Measurements from ENCODE around the gene KATNAL1. TPM values are rescaled to one million over a fixed set of nuclear protein-coding genes. Genes with fewer than 3 reads are reported as not detected.

KATNAL1 gene
- total RNA-seq, 4 donors from 2014 or later: 4.4 to 9.8 (median 6.7) TPM

DNA sequence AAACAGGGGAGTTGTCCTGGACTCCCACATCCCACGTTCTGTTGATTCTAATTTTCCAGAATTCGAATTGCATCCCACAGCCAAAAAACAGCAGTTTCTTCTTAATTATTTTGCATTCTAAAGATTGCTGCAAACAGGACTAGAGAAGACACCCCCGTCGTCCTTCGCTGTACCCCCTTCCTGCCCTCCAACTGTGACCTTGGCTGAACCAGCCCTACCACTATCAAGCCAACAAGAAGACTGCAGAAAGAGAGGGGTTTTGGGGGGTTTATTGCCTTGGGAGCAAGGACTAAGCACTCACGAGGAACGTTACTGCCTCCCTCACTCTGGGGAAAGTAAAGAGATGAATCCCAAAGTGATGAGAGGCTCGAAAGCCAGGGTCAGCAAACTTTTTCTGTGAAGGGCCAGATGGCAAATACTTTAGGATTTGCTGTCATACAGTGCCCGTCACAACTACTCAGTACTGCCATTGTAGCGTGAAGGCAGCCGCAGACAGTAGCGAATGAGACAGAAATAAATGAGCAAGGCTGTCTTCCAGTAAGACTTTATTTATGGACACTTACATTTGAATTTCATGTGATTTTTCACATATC is 32.5 kb upstream of the KATNAL1 start:
- Histone ChIP-seq H3K4me3 (no peak overlapping the region), H3K4me1 (peaks cover 4 to 32% (median 18%) of the 10 kb centered on the region in 4 donors), H3K9me3 (no peaks in the 10 kb centered on the region), H3K27me3 (no peaks in the 10 kb centered on the region), H3K36me3 (no peaks in the 10 kb centered on the region), H3K27ac (peak overlapping the region; percentile 62 to 84 (median 72))
- intact Hi-C loops (cut with DNase I; ENCODE audit: low total_unique reads): no loop called here
- no peak for DNase-seq
- no peak for TF ChIP-seq EP300 (IDR thresholded peaks at IDR 0.05; ENCODE audit: low read depth)
- TF ChIP-seq POLR2A (IDR thresholded peaks at IDR 0.05): no peak
- no peak for TF ChIP-seq POLR2AphosphoS5 (IDR thresholded peaks at IDR 0.05)
- TF ChIP-seq, protein P1, sequence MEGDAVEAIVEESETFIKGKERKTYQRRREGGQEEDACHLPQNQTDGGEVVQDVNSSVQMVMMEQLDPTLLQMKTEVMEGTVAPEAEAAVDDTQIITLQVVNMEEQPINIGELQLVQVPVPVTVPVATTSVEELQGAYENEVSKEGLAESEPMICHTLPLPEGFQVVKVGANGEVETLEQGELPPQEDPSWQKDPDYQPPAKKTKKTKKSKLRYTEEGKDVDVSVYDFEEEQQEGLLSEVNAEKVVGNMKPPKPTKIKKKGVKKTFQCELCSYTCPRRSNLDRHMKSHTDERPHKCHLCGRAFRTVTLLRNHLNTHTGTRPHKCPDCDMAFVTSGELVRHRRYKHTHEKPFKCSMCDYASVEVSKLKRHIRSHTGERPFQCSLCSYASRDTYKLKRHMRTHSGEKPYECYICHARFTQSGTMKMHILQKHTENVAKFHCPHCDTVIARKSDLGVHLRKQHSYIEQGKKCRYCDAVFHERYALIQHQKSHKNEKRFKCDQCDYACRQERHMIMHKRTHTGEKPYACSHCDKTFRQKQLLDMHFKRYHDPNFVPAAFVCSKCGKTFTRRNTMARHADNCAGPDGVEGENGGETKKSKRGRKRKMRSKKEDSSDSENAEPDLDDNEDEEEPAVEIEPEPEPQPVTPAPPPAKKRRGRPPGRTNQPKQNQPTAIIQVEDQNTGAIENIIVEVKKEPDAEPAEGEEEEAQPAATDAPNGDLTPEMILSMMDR (IDR thresholded peaks at IDR 0.05): no peak
- in situ Hi-C loops (cut with MboI; ENCODE audit: low pct_ligation_motif_present in 1 of 4, low pct_unique_long_range_greater_than_20kb in 1 of 4, low sequenced_read_pairs in 3 of 4): loop anchor here in 1 of 4 donors (25.0 kb wide), 1 partner anchor 203 kb away; no protein-coding TSS in a partner anchor
- 82 to 88% methylated on average over 7 to 12 of the region's 12 CpGs for WGBS, 2 donors (ENCODE audit: low coverage in 1 of 2)

DNA sequence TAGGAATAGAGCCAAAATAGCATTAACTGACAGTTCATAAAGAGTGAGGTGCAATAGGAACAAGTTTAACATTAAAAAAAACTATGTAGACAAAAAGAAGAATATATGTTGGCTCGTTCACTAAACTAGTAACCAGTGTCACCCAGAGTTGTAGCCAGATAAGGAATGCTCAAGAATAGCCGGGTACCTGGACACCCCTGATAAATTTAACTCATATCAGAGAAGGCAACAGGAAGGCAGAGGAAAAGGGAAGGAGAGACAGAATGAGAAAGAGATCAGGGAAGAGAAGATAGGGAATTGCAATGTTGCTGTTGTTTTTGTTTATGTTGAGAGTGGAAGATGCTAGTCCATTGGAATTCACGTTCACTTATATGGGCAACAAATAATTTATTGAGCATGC is 31.6 kb upstream of the KATNAL1 start:
- intact Hi-C loops (cut with DNase I; ENCODE audit: low total_unique reads): no loop called here
- H3K27ac ChIP-seq: peak overlapping the region in 2 of 4 donors; percentile 77 to 84
- peaks cover 4 to 32% (median 18%) of the 10 kb centered on the region in 4 donors for H3K4me1 ChIP-seq
- WGBS, 2 donors (ENCODE audit: low coverage in 1 of 2): 93 to 100% methylated on average over 3 of the region's 3 CpGs
- no peaks in the 10 kb centered on the region for H3K36me3 ChIP-seq
- H3K9me3 ChIP-seq: no peaks in the 10 kb centered on the region
- no peak overlapping the region for H3K4me3 ChIP-seq
- no peak for DNase-seq
- in situ Hi-C loops (cut with MboI; ENCODE audit: low pct_ligation_motif_present in 1 of 4, low pct_unique_long_range_greater_than_20kb in 1 of 4, low sequenced_read_pairs in 3 of 4): loop anchor here in 1 of 4 donors (25.0 kb wide), 1 partner anchor 202 kb away; no protein-coding TSS in a partner anchor
- H3K27me3 ChIP-seq: no peaks in the 10 kb centered on the region
- TF ChIP-seq POLR2A (IDR thresholded peaks at IDR 0.05): no peak
- TF ChIP-seq, protein P1 (IDR thresholded peaks at IDR 0.05): no peak
- TF ChIP-seq POLR2AphosphoS5 (IDR thresholded peaks at IDR 0.05): no peak
- no peak for TF ChIP-seq EP300 (IDR thresholded peaks at IDR 0.05; ENCODE audit: low read depth)

DNA sequence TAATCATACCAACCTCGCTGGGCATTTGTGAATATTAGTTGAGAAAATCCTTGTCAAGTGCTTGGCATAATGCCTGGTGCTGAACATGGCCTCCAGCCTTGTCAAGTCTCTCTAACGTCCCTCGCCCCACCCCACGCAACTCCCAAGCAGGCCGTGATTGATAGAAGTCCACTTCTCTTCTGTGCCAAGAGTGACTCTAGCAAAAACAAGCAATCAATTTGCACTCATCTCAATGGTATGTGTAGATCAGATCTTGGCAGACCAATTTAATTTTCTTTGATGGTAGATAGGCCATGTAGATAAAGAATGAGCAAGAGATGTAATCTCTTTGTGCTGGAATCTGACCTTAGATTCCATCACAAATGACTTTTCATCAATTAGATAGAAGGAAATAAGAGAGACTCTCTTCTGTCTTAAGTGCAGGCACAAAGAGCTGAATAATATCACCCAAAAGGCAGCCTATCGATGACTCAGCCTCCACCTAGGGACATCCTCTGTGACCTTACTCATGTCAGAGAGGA is 31.0 kb upstream of the KATNAL1 start:
- no peak for TF ChIP-seq POLR2AphosphoS5 (IDR thresholded peaks at IDR 0.05)
- TF ChIP-seq, protein P1 (IDR thresholded peaks at IDR 0.05): no peak
- no peak for TF ChIP-seq POLR2A (IDR thresholded peaks at IDR 0.05)
- TF ChIP-seq EP300 (IDR thresholded peaks at IDR 0.05; ENCODE audit: low read depth): no peak
- in situ Hi-C loops (cut with MboI; ENCODE audit: low pct_ligation_motif_present in 1 of 4, low pct_unique_long_range_greater_than_20kb in 1 of 4, low sequenced_read_pairs in 3 of 4) (loop anchor here in 1 of 4 donors (25.0 kb wide), 1 partner anchor 201 kb away; no protein-coding TSS in a partner anchor), intact Hi-C loops (cut with DNase I; ENCODE audit: low total_unique reads) (no loop called here)
- no peaks in the 10 kb centered on the region for H3K27me3 ChIP-seq
- 82% methylated on average over 6 of the region's 6 CpGs; no CpG with 5 or more reads in 1 of the 2 donors for WGBS, 2 donors (ENCODE audit: low coverage in 1 of 2)
- no peak overlapping the region for H3K27ac ChIP-seq
- H3K9me3 ChIP-seq: no peaks in the 10 kb centered on the region
- DNase-seq: no peak
- H3K4me3 ChIP-seq: no peak overlapping the region
- H3K4me1 ChIP-seq: peaks cover 4 to 35% (median 18%) of the 10 kb centered on the region in 4 donors
- H3K36me3 ChIP-seq: no peaks in the 10 kb centered on the region

DNA sequence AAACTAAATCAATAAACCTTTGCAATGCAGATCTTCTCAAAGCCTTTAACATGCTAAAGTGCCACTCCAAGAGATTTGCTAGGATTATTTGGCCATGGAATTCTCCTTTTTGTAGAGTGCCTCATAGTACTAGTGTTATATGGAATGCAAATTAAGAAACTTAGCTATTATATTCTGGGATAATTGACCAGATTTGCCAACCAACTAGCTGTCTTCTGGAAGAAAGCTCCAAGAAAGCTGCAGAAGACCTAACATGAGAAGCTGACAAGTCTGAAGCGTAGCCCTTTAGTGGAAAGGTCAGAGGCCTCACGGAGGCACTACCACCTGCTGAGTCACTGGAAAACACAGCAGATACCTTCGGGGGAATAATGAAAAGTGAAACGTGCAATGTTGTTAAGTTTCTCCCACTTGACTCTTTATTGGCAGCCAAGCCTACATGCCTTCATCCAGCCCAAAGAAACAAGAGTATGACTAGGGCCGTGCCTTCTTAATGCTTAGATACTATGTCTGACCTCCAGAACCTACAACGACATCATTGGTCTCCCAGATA is 29.8 kb upstream of the KATNAL1 start:
- no peaks in the 10 kb centered on the region for H3K27me3 ChIP-seq
- WGBS, 2 donors (ENCODE audit: low coverage in 1 of 2): 86 to 87% methylated on average over 6 of the region's 6 CpGs
- no peak overlapping the region for H3K4me3 ChIP-seq
- H3K4me1 ChIP-seq: peaks cover 9 to 41% (median 22%) of the 10 kb centered on the region in 4 donors
- no peak for TF ChIP-seq EP300 (IDR thresholded peaks at IDR 0.05; ENCODE audit: low read depth)
- TF ChIP-seq POLR2AphosphoS5 (IDR thresholded peaks at IDR 0.05): no peak
- TF ChIP-seq, protein P1 (IDR thresholded peaks at IDR 0.05): no peak
- TF ChIP-seq POLR2A (IDR thresholded peaks at IDR 0.05): no peak
- no peak for DNase-seq
- in situ Hi-C loops (cut with MboI; ENCODE audit: low pct_ligation_motif_present in 1 of 4, low pct_unique_long_range_greater_than_20kb in 1 of 4, low sequenced_read_pairs in 3 of 4): loop anchor here in 1 of 4 donors (25.0 kb wide), 1 partner anchor 200 kb away; no protein-coding TSS in a partner anchor
- no peaks in the 10 kb centered on the region for H3K36me3 ChIP-seq
- intact Hi-C loops (cut with DNase I; ENCODE audit: low total_unique reads): no loop called here
- no peaks in the 10 kb centered on the region for H3K9me3 ChIP-seq
- no peak overlapping the region for H3K27ac ChIP-seq

All from transverse colon (tissue), 4 donors.